ENCODE measurements around the gene PPP2R5E. TPM values are rescaled to one million over a fixed set of nuclear protein-coding genes. Genes with fewer than 3 reads are reported as not detected.
A peak's percentile ranks its signal among the peaks of the same experiment; 100 is the strongest.

The PPP2R5E gene
- total RNA-seq, 2 donors from 2014 or later: 17.3 to 18.7 TPM

DNA sequence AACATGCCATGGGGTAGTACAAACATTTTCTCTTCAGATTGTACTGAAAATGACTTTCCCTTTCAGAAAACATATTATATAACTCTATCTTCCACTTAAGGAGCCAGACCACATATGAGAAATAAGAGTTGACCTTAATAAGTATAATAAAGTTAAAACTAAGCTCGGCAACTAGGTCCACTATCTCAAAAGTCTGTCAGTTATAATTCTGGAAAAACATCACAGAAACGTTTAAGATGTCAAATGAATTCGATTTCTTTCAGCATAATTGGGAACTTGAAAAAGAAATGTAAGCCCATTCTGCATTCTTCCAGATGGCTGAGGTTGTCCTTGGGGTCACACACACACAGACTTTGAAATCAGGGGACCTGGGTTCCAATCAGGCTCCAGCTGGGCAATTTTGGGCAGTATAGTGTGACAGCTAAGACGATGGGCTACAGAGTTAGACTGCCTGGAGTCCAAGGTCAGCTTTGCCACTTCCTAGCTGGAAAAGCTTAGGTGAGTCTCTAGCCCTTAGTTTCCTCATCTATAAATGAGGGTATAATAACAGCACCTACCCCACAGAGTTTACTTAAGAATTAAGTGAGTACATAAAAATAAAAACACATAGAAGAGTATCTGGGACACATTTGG, 75.6 kb downstream of the PPP2R5E start:
- no peaks in the 10 kb centered on the region for H3K27me3 ChIP-seq
- H3K27ac ChIP-seq: no peak overlapping the region
- TF ChIP-seq, protein P1, sequence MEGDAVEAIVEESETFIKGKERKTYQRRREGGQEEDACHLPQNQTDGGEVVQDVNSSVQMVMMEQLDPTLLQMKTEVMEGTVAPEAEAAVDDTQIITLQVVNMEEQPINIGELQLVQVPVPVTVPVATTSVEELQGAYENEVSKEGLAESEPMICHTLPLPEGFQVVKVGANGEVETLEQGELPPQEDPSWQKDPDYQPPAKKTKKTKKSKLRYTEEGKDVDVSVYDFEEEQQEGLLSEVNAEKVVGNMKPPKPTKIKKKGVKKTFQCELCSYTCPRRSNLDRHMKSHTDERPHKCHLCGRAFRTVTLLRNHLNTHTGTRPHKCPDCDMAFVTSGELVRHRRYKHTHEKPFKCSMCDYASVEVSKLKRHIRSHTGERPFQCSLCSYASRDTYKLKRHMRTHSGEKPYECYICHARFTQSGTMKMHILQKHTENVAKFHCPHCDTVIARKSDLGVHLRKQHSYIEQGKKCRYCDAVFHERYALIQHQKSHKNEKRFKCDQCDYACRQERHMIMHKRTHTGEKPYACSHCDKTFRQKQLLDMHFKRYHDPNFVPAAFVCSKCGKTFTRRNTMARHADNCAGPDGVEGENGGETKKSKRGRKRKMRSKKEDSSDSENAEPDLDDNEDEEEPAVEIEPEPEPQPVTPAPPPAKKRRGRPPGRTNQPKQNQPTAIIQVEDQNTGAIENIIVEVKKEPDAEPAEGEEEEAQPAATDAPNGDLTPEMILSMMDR (IDR thresholded peaks at IDR 0.05): no peak
- H3K4me3 ChIP-seq: no peak overlapping the region
- peaks cover 0 to 21% of the 10 kb centered on the region in 2 donors for H3K4me1 ChIP-seq
- no peaks in the 10 kb centered on the region for H3K36me3 ChIP-seq
- H3K9me3 ChIP-seq: no peaks in the 10 kb centered on the region
- no peak for DNase-seq (ENCODE audit: low spot score)

DNA sequence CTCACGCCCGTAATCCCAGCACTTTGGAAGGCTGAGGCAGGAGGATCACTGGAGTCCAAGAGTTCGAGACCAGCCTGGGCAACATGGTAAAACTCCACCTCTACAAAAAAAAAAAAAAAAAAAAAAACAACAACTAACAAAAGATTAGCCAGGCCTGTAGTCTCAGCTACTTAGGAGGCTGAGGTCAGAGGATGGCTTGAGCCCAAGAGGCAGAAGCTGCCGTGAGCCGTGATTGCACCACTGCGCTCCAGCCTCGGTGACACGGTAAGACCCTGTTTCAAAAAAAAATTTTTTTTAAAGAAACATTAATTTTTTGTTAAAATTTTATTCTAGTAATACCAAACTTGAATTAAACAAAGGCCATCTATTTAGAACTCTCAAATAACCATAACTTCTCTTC, 77.8 kb downstream of the PPP2R5E start:
- Histone ChIP-seq H3K27ac (no peak overlapping the region), H3K4me1 (peaks cover 0 to 11% of the 10 kb centered on the region in 2 donors), H3K27me3 (no peaks in the 10 kb centered on the region), H3K9me3 (no peaks in the 10 kb centered on the region), H3K4me3 (no peak overlapping the region), H3K36me3 (no peaks in the 10 kb centered on the region)
- peak; percentile 64 for DNase-seq (ENCODE audit: low spot score)
- TF ChIP-seq, protein P1 (IDR thresholded peaks at IDR 0.05): no peak

DNA sequence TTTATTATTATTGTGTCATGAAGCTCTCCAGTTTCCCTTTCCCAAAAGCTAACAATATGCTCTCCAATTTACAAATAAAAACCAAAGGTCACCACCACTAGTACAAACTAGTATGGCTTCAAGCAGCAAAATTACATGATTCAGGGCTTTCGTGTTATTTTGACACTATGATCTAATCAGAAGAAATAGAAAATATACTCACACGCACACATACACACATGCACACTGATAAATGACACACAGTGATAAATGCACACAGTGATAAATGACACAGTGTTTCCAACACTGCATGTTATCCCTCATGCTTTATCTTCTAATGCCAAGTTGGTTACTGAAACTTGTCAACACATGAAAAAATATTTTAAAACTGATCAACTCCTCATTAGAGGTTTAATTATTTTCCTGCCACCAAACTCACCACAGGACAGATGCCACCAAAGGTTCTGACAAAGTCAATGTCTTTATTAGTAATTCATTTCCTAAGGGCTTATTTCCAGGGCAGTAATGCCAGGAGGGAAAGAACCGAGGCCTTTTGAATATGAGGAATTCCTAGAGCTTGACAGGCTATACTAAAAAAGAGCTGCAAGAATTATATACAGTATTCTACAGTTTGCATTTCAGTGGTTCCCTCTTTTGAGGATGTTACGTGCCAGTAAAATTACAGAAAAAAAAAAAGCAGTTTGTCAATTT, 82.4 kb downstream of the PPP2R5E start:
- H3K4me1 ChIP-seq: peaks cover 0 to 5% of the 10 kb centered on the region in 2 donors
- H3K9me3 ChIP-seq: no peaks in the 10 kb centered on the region
- no peaks in the 10 kb centered on the region for H3K36me3 ChIP-seq
- no peaks in the 10 kb centered on the region for H3K27me3 ChIP-seq
- H3K27ac ChIP-seq: no peak overlapping the region
- H3K4me3 ChIP-seq: no peak overlapping the region
- TF ChIP-seq, protein P1 (IDR thresholded peaks at IDR 0.05): no peak
- no peak for DNase-seq (ENCODE audit: low spot score)

DNA sequence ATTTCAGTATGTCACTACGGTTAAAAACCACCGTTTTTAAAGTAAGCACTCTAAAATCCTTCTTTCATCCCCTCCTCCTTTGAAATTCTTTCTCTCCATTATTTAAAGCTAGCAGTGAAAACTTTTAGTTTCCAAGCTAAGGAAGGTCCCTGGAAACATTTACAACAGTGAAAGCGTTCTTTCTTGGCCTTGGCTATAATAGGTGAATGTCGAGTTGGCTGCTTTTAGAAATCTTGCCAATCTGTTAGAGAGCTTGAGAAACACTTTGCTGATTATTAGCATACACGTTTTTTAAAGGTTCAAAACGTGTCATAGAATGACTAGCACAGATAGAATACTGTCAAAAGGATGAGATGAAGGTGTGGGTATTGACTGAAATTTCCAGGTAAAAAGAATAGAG, 83.4 kb downstream of the PPP2R5E start:
- Histone ChIP-seq H3K27ac (no peak overlapping the region), H3K4me1 (peaks cover 0 to 8% of the 10 kb centered on the region in 2 donors)
- TF ChIP-seq, protein P1 (IDR thresholded peaks at IDR 0.05): no peak

DNA sequence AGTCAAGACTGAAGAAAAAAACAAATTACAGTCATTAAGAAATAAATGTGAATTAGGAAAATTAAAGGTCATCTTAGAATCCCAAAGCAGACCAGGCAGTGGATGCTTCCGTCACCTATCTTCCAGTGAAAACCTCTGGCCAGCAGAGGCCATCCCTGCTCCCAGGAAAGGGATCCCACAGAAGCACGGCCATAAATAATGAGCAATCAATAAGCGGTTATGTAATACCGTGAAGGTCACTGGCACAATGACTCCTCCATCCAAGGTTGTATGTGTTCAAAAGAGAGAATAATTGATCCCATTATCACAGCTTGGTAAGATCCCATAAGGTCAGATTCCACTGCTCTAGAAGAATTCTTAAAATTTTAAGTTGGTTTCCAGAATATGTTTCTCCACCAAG, 85.7 kb downstream of the PPP2R5E start:
- H3K36me3 ChIP-seq: no peaks in the 10 kb centered on the region
- no peak overlapping the region for H3K4me3 ChIP-seq
- TF ChIP-seq, protein P1 (IDR thresholded peaks at IDR 0.05): no peak
- no peak overlapping the region for H3K27ac ChIP-seq
- no peaks in the 10 kb centered on the region for H3K27me3 ChIP-seq
- DNase-seq (ENCODE audit: low spot score): no peak
- H3K9me3 ChIP-seq: no peaks in the 10 kb centered on the region
- H3K4me1 ChIP-seq: peaks cover 0 to 18% of the 10 kb centered on the region in 2 donors

More for the DNA sequence above, 83.4 kb downstream of the PPP2R5E start:
- Histone ChIP-seq H3K36me3 (no peaks in the 10 kb centered on the region), H3K4me3 (no peak overlapping the region), H3K27me3 (no peaks in the 10 kb centered on the region), H3K9me3 (no peaks in the 10 kb centered on the region)
- DNase-seq (ENCODE audit: low spot score): no peak
